ENCODE measurements around the gene STK32C.

STK32C gene

GRCh38 chr10:132176623-132177500, 130.9 kb downstream of the STK32C start:
- DNase-seq = no peak

GRCh38 chr10:132175907-132176581, 131.7 kb downstream of the STK32C start:
- no peak for DNase-seq

GRCh38 chr10:132175408-132175807, 132.3 kb downstream of the STK32C start:
- DNase-seq = no peak

- no peak for DNase-seq
Measured at GRCh38 chr10:132174237-132174636, 133.5 kb downstream of the STK32C start.

DNA sequence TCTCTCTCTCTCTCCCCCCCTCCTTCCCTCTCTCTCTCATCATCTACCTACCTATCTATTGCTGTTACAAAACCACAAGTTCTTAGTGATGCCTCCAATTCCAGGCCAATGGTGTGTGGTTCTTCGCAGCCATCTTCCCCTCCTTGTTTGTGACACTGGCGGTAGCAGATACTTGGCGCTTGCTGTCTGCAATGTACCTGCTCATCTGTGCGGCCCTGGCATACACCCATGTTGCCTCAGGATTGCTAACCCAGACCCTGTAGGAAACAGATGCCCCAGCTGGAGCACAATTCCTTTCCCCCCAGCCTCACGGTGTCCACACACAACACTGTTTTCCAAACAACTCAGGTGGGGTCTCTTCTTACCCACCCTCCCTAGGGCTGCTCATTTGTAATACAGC, 134.6 kb downstream of the STK32C start:
- no peak for DNase-seq

DNA sequence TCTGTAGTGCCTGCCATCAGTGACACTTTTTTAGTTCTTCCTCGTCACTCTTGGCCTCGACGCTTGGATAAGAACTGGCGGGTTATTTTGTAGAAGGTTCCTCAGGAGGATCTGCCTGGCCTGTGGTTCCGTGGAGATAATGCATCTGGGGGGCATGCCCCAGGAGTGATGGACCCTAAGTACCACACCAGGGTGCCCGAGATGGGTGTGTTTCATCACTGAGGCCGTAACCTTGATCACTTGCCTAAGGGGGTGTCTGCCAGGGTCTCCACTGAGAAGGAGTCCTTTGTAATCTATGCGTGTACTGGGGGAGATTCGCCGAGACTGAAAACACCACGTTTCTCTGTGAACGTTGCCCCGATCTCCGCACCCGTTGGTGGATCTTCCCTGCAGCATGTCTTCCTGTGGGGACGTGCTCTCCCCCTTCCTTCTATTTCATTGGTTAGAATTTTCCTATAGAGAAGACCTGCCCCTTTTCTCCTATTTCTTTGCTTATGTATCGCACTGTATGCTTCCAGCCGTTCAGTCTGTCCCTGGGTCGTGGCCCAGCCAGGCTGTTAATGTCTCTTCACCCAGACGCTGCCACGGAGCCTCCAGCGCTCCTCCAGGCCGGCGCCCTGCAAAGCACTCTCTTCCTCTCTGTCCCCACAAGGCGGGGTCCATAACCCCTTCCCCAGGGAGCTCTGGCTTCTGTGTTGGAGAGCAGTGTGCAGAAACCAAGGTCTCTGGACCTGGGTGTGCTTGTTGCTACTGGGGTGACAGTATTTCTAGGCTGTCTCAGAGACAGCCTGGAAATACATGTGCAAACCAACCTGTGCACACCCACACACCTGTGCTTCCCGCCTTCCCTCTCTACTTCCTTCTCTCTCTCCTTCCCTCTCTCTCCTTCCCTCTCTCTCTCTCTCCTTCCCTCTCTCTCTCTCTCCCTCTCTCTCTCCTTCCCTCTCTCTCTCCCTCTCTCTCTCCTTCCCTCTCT, 135.4 kb downstream of the STK32C start:
- DNase-seq = no peak

DNA sequence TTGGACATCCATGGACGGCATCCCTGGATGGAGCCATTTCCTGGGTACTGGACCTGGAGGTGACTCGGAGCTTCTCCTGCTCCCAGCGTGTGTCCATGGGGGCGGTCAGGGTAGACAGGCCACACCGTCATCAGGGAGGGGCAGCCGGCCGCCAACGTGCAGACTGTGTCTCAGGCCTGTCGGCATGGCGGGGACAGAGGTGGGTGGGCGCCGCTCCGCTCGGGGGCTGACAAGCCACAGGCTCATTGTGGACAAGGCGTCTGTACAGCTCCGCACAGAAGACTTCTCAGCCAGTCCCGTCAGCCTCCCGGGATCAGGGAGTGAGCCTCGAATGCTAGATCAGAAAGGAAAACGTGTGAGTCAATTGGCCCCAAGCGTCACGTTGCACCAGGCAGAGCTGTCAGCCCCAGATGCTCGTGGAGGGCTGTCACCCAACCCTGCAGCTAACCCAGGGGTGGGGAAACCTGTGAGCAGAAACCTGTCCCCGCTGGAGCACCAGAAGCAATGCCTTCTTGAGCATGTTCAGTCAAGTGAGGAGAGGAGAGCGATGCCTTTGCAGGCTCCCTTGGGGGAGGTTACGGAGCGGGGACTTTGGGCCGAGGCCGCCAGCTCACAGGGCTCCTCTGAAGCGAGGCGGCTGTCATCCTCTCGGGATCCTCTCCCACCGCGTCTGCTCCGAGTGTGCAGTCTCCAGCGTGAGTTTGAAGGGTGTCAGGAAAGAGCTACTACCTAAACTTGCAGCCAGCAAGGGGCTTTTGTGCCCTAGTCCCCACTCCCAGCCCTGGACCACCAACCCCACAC, 137.0 kb downstream of the STK32C start:
- DNase-seq = peak; percentile 54

- DNase-seq = no peak
Measured at GRCh38 chr10:132169766-132170560, 137.8 kb downstream of the STK32C start.

DNA sequence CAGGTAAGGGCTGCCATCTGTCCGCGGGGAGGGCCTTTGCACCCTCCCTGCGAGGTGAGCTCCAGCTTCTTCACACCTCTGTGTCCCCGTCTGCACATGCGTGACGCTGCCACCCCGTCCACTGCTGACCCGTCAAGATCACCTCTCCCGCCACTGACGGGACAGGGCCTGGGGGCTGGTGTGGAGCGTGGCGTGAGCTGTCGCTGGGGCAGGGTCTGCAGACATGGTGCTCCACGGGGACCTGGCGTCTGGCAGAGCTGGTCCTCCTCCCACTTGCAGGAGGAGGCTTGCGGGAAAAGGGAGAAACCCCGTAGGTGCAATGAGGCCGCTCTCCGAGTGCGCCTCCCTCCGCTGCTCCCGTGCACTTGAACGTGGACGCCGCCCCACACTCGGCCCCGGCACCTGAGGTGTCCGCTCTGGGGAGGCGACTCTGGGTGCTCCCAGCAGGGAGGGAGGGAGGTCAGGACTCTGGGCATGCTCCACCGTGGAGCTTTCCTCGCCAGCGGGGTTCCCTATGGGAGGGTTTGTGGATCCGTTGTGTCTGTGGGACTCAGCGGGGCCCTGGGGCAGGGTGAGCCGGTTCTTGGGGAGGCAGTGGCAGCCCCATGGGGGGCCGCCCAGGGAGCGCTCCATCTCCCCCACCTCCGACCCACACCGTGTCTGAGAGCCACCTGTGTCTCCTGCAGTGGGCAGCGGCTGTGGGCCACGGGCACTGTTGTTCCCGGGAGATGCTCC, 138.6 kb downstream of the STK32C start:
- DNase-seq = no peak

- no peak for DNase-seq
Measured at GRCh38 chr10:132168571-132169030, 139.1 kb downstream of the STK32C start.

DNA sequence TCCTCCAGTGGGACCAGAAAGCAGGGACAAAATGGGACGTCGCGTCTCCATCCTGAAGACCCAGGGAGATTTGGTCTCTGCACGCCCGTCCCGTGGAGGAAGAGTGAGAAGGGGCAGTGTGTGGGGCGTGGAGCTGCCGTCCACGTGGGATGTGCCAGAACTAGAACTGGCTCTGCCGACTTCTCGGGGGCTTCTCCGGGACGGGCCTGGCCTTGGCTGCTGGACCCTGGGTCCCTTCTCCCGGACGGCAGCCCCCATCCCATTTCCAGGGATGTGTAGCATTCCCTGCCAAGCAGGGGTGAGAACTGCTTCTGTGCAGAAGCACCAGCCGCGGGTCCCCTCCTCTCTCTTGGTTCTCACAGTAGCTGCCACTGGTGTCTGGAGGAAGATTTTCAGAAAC, 139.8 kb downstream of the STK32C start:
- no peak for DNase-seq

DNA sequence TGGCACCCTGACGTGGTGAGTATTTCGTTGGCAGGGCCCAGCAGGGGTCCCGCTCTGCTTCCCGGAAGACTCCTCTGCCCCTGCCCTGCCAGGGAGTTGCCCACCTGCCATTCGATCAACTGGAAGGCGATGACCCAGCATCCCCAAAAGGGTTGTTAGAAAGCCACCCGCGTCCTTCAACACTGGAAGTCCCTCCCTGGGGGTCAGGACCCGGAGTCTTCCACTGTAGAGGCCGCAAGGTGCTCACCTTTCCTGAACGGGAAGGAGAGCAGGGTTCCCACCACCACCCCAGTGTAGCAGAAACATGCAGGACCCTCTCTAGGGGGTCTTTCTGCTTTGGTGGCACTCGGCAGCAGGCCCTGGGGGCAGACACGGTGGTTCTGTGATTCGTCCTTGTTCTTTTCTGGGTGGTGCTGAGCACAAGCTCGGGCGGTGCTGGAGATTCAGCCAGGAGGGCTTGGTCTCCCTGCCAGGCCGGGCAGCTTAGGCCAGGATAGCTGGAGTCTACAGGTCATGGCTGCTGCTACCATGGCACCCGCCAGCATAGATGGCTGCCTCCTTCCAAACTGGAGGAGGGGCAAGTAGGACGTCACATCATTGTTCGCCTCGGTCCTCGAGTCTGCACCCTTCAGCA, 140.6 kb downstream of the STK32C start:
- no peak for DNase-seq

DNA sequence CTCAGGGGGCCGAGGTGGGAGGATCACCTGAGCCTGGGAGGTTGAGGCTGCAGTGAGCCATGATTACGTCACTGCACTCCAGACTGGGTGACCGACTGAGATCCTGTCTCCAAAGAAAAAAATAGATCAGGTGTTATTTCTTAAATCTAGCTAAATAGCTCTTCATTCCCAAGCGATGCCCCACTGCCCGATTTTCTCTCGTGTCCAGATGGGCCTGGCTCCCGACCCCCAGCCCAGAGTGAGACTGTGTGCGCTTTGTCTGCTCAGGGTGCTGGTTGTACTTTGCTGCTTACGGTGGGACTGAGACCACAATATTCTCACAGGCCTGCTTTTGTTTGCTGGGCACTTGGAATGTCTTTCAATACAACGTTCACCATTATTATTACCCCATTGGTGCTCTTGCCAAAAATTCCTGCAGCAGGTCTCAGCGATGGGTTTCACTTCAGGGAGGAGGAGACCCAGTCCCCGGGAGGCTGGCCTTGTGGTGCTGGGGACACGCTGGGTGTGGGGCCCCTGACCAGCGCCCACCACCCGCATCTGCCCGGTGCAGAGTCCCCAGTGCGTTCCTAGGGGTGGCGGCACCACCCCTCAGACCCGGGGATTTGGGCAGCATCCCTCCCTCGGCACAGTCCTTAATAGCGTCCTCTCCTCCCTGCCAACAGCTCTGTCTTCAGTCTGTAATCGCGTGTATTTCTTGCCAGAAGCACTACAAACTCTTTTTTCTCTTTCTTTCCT, 141.4 kb downstream of the STK32C start:
- DNase-seq = no peak

DNA sequence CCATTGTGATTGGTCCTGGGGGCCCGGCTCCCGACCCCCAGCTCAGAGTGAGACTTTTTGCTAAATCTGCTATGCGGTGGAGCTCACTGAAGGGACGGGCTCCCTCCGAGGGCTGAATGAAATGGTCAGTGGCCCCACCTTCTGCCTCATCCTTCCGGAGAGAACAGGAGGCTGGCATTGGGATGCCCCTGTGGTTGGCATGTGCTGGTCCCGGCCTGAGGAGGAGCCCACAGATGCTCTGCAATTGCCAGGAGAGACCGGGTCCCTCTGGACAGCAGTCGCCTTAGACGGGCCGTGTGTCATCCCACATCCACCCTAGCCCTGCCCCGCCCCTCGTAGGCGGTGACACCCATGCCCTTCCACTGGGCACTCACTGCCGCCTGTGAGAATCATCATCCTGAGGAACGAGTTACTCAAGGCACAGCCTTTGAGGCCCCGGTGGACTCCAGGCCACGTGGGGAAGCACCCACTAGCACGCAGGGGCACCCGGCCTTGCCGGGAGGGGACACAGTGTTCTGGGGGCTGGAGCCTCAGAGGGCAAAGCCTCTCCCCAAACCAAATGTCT, 142.3 kb downstream of the STK32C start:
- no peak for DNase-seq

- no peak for DNase-seq
Measured at GRCh38 chr10:132164761-132165278, 142.9 kb downstream of the STK32C start.

DNA sequence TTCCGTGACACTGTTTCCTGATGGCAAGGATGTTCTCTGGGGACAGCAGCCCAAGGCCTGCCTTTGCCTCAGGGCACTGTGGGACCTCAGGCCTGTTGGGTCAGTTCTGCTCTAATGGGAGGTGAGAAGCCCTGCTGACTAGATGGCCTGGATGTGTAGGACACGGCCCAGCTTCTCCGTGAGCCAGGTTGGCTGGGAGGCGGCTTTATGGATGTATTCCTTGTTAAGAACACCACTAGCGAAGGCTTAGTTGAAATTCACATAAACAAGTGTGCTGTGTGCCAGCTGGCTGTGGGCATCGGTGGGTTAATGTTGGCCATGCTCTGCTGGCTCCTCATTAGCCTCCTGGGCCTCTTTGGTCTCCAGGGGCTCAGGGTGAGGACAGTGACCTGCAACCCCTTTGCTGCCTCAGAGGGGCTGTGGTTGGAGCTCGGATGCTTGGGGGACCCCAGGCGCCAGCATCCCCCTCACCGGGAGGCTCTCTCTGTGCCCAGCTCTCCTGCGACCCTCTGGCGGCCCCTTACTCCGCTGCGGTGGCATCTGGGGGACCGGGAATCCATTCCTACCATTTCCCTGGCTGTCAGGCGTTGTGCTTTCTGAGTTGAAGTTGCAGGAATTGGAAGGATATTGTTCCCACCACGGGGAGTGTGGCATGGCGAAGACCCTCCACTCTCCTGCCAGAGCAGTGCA, 143.8 kb downstream of the STK32C start:
- DNase-seq = no peak

DNA sequence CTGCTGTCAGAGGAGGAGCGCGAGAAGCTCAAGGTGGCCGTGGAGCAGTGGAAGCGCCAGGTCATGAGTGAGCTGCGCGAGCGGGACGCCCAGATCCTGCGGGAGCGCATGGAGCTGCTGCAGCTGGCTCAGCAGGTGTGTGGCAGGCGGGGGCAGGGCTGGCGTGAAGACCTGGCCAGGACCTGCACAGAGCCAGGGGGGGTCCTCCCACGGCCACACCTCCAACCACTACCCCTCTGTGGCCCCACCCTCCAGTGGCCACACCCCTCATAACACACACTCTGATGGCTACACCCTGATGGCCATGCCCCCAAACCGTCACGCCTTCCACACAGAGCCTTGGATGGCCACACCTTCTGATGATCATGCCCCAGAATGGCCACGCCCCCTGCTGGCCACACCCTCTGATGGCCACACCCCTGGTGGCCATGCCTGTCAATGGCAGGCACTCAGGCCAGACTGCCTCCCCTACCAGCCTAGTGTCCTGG, 144.4 kb downstream of the STK32C start:
- no peak for DNase-seq

All from NCI-H2171 (cell line).